ENCODE data around the gene VSTM5.
"Not testable (repeated sequence)": the region's sequence is repeated elsewhere in the genome, so short reads cannot be mapped to it uniquely, and the experiment has no call there.

Gene VSTM5

DNA sequence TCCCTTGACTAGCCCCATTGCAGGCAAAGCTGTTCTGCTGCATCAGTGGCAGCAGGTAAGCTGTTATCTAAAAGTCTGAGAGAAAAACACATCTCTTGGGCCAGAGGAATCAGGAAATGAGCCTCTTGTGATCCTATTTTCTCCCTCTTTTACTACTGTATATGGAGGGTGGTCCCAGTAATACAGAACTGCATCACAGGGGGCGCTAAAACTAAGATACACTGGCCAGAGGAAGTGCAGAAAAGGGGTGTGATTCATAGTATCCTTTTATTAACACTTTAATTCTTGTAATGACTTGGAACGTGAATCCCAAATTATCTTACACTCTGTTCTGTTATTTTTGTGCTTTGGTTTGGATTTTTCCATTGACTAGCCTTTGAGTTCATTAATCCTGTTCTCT is 75.1 kb downstream of the VSTM5 start:
- no peak overlapping the region for H3K4me3 ChIP-seq (replicated peaks; ENCODE audit: insufficient read depth, low read length)
- H3K27me3 ChIP-seq (ENCODE audit: insufficient read depth, poor library complexity, severe bottlenecking), result no peaks in the 10 kb centered on the region
- TF ChIP-seq GABPA (IDR thresholded peaks at IDR 0.05; ENCODE audit: low read depth) (no peak), SPI1 (IDR thresholded peaks at IDR 0.05; ENCODE audit: borderline replicate concordance, low read depth) (peak; percentile 35; the same call in 1 of the 2 replicates)
- DNase-seq (ENCODE audit: low read depth in 1 of 2, low spot score in 1 of 2), result no peak
- no peak overlapping the region for H3K27ac ChIP-seq (replicated peaks)

- H3K27ac ChIP-seq (replicated peaks); H3K27me3 ChIP-seq (ENCODE audit: insufficient read depth, poor library complexity, severe bottlenecking); H3K4me3 ChIP-seq (replicated peaks; ENCODE audit: insufficient read depth, low read length): not testable (repeated sequence)
- peak in 1 of 2 experiments; percentile 4 for DNase-seq (ENCODE audit: low read depth in 1 of 2, low spot score in 1 of 2)
These were observed 75.9 kb downstream of the VSTM5 start for GRCh38 chr11:93774560-93774959.

GRCh38 chr11:93773601-93774200 is 76.7 kb downstream of the VSTM5 start:
- no peak for DNase-seq (ENCODE audit: low read depth in 1 of 2, low spot score in 1 of 2)
- no peak overlapping the region for H3K4me3 ChIP-seq (replicated peaks; ENCODE audit: insufficient read depth, low read length)
- TF ChIP-seq GABPA (IDR thresholded peaks at IDR 0.05; ENCODE audit: low read depth) (no peak), SPI1 (IDR thresholded peaks at IDR 0.05; ENCODE audit: borderline replicate concordance, low read depth) (no peak), CTCF (IDR thresholded peaks at IDR 0.05; ENCODE audit: insufficient read depth, low read length) (no peak), REST (IDR thresholded peaks at IDR 0.05; ENCODE audit: insufficient replicate concordance, low read depth) (no peak), POLR2AphosphoS5 (IDR thresholded peaks at IDR 0.05; ENCODE audit: low read depth) (no peak)
- no peak overlapping the region for H3K27ac ChIP-seq (replicated peaks)
- no peaks in the 10 kb centered on the region for H3K27me3 ChIP-seq (ENCODE audit: insufficient read depth, poor library complexity, severe bottlenecking)

DNA sequence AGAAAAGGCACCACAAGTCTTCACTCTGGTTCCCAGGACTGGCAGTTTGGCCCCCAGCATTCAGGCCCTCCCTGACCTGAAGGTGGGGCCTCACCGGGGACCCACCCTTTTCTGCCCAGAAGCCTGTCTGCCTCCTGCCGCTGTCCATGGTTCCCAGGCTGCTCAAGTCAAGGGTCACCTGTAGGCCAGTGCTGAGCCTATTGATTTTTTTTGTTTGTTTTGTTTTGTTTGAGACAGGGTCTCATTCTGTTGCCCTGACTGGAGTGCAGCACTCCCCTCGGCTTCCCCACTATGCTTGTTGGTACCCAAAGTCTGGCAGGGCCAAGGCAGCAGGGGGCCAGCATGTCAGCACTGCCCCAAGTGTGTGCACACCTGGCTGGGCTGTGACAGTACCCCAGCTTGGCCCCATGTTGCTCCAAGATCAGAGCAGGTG is 77.4 kb downstream of the VSTM5 start:
- Histone ChIP-seq H3K27me3 (ENCODE audit: insufficient read depth, poor library complexity, severe bottlenecking) (no peaks in the 10 kb centered on the region), H3K4me3 (replicated peaks; ENCODE audit: insufficient read depth, low read length) (no peak overlapping the region), H3K27ac (replicated peaks) (no peak overlapping the region)
- DNase-seq (ENCODE audit: low read depth in 1 of 2, low spot score in 1 of 2), result no peak
- TF ChIP-seq POLR2AphosphoS5 (IDR thresholded peaks at IDR 0.05; ENCODE audit: low read depth) (no peak), REST (IDR thresholded peaks at IDR 0.05; ENCODE audit: insufficient replicate concordance, low read depth) (peak; percentile 87)

DNA sequence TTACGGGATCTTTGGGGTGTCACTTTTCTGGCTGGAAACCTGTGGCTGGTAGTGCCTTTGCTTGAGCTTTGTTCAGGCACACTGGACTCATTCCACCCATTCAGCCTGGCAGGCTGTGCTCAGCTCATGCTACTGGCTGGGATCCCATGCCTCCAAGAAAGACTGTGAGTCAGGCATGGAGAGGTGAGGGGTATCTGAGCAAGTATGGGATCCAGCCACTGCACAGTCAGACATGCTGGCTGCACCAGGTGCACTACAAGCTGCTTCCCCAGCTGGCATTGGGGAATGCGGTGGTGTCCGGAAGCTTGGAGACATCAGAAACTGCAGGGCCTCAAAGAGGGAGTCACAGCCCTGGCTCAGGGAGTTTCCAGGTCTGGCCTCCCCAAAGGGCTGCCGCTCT is 78.3 kb downstream of the VSTM5 start:
- no peaks in the 10 kb centered on the region for H3K27me3 ChIP-seq (ENCODE audit: insufficient read depth, poor library complexity, severe bottlenecking)
- no peak for DNase-seq (ENCODE audit: low read depth in 1 of 2, low spot score in 1 of 2)
- TF ChIP-seq CTCF (IDR thresholded peaks at IDR 0.05; ENCODE audit: insufficient read depth, low read length), result no peak
- TF ChIP-seq REST (IDR thresholded peaks at IDR 0.05; ENCODE audit: insufficient replicate concordance, low read depth), result no peak
- no peak for TF ChIP-seq SPI1 (IDR thresholded peaks at IDR 0.05; ENCODE audit: borderline replicate concordance, low read depth)
- no peak for TF ChIP-seq GABPA (IDR thresholded peaks at IDR 0.05; ENCODE audit: low read depth)
- no peak for TF ChIP-seq POLR2AphosphoS5 (IDR thresholded peaks at IDR 0.05; ENCODE audit: low read depth)
- no peak overlapping the region for H3K4me3 ChIP-seq (replicated peaks; ENCODE audit: insufficient read depth, low read length)
- no peak overlapping the region for H3K27ac ChIP-seq (replicated peaks)

Data from HL-60 (cell line).